GM19238 (cell line): ENCODE results near the gene EHMT1.
"Not testable (repeated sequence)": the region's sequence is repeated elsewhere in the genome, so short reads cannot be mapped to it uniquely, and the experiment has no call there.

Experiments
- DNase-seq: peaks from one replicate; pipeline ENCODE4 v3.0.0; 2011; ENCODE audit warnings: low spot score; ENCODE audit not compliant: insufficient read length

Gene EHMT1

DNA sequence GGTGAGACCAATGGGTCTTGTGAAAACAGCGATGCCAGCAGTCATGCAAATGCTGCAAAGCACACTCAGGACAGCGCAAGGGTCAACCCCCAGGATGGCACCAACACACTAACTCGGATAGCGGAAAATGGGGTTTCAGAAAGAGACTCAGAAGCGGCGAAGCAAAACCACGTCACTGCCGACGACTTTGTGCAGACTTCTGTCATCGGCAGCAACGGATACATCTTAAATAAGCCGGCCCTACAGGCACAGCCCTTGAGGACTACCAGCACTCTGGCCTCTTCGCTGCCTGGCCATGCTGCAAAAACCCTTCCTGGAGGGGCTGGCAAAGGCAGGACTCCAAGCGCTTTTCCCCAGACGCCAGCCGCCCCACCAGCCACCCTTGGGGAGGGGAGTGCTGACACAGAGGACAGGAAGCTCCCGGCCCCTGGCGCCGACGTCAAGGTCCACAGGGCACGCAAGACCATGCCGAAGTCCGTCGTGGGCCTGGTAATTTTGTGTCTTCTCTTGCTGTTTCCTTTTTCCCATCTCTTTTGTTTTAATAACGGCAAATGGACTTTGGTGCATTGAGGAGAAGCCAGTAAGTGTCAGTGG lies 98.0 kb downstream of the EHMT1 start:
- DNase-seq, result no peak

DNA sequence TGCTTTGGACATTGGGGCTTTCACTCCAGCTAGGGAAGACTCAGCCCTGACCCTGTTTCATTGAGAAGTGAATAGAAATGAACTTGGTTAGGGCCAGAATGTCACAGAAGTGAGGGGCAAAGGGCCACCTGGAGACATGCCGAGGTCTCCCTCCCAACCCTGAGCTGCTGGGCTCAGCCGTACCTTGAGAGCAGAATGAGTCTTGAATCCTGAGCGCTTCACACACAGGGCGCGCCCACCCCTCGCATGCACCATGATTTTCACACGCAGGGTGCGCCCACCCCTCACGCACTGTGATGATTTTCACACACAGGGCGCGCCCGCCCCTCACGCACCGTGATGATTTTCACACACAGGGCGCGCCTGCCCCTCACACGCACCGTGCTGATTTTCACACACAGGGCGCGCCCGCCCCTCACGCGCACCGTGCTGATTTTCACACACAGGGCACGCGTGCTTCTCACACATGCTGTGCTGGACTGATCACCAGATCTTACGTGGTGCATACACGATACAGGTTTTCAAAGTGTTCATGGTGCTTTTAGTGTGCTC lies 99.0 kb downstream of the EHMT1 start:
- DNase-seq, result no peak

DNA sequence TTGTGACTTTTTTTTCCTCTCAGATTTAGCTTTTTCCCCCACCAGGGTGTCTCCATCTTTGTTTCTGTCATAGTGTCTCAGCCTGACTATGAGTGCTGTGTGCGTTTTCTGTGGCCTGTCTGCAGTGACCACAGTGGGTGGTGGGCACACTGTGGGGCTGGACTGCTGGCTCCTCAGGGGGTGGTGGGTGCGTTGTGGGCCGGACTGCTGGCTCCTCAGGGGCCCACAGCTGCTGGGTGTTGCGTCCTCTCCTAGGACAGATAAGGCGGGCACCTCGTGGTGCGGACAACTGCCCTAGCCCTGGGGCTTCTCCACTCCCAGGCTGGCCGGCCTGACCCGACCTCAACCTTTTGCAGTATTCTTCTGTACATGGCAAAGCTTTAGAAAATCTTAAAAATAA lies 100.4 kb downstream of the EHMT1 start:
- DNase-seq, result no peak

DNA sequence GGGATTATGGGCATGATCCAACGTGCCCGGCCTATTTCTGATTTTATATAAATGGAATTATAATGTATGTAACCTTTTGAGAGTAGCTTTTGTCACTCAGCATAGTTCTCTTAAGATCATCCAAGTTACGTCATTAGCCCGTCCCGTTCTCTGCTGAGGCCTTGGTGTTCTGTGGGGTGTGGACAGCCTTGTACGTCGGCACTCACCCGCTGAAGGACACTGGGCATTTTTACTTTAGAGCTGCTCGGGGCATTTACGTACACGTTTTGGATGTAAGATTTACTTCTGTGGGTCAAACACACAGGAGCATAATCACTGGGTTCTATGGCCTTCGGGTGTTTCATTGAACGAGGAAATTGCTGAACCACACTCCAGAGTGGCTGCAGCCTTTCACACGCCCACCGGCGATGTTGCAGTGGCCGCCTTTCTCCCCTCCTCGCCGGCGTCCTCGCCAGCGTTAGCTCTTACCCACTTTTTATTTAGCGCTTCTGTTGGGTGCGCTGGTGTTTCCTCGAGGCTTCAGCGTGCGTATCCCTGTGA lies 101.8 kb downstream of the EHMT1 start:
- DNase-seq, result no peak

DNA sequence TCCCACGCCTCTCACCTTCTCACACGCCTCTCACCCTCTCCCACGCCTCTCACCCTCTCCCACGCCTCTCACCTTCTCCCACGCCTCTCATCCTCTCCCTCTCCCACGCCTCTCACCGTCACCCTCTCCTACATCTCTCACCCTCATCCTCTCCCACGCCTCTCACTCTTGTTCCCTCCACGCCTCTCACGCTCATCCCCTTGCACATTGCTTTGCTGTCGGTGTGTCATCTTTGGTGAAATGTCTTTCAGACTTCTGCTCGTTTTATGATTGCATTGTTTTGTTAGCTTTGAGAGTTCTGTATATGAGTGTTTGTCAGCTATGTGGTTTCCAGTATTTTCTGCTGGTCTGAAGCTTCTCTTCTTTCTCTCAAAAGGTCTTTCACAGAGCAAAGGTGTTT lies 102.7 kb downstream of the EHMT1 start:
- no peak for DNase-seq

DNA sequence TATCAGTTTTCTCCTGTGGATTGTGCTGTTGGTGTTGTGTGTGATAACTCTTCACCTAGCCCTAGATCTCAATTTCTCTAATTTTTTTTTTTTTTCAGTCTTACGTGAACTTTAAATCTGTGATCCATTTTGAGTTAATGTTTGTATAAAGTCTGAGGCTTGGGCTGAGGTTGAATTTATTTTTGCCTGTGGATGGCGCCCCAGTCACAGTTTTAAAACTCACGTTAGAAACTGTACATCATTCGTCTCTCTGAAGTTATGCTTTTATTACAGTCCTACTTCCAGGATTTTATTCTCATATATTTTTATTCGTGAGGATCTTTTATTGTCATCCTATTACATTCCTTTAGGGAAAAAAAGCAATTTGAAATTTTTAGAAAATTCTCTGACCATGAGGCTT lies 103.1 kb downstream of the EHMT1 start:
- DNase-seq, result no peak

DNA sequence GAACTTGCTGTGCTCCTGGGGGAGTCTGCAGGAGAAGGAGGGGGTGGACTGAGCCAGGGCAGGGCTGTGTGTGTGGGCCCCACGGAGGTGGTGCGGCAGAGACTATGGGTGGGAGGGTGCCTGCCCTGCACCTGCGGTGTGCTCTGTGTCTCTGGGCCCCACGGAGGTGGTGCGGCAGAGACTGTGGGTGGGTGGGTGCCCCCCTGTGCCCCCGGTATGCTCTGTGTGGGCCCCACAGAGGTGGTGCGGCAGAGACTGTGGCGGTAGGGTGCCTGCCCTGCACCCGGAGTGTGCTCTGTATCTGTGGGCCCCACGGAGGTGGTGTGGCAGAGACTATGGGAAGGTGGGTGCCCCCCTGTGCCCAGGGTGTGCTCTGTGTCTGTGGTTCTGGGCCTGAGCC lies 103.7 kb downstream of the EHMT1 start:
- DNase-seq, result no peak

DNA sequence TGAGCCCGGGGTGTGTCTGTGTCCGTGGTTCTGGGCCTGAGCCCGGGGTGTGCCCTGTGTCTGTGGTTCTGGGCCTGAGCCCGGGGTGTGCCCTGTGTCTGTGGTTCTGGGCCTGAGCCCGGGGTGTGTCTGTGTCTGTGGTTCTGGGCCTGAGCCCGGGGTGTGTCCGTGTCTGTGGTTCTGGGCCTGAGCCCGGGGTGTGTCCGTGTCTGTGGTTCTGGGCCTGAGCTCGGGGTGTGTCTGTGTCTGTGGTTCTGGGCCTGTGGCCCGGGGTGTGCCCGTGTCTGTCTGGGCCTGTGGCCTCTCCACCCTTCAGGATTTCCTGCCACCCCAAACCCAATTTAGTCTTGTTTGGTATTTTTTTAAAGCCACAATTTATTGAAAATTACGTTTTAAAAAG lies 104.6 kb downstream of the EHMT1 start:
- DNase-seq, result not testable (repeated sequence)

DNA sequence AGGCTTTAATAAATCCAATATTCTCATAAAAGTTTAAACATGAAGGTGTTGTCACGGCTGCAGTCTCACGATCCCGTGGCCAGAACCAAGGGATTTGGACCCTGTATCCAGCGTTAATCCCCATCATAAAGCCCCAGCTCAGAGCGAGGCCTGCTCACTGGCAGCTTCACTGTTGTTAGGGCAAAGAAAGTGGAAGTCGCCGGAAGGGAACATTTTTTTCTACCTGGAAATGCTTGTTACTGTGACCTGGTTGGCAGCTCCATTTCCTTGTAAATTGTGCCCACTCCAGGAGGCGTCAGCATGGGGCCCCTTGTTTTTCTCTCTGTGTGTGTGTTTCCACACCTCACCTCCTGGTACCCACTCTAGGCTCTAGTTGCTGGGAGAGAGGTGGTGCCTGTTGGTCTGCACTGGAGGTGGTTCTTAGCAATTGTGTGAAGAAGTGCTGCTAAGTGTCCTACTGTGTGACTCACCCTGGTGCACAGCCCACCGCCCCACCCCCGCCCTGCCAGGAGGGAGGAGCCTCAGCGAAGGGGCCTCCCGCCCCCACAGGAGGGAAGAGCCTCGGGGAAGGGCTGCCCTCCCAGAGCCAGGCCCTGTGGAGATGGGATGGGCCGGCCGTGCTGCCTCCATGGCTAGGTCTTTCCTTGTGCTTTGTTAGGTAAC lies 105.1 kb downstream of the EHMT1 start:
- no peak for DNase-seq

DNA sequence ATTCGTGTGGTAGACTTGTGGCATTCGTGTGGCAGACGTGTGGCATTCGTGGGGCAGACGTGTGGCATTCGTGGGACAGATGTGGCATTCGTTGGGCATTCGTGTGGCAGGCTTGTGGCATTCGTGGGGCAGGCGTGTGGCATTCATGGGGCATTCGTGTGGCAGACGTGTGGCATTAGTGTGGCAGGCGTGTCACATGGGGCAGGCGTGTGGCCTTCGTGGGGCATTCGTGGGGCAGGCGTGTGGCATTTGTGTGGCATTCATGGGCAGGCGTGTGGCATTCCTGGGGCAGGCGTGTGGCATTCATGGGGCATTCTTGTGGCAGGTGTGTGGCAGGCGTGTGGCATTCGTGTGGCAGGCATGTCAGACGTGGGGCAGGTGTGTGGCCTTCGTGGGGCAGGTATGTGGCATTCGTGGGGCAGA lies 106.0 kb downstream of the EHMT1 start:
- no peak for DNase-seq

DNA sequence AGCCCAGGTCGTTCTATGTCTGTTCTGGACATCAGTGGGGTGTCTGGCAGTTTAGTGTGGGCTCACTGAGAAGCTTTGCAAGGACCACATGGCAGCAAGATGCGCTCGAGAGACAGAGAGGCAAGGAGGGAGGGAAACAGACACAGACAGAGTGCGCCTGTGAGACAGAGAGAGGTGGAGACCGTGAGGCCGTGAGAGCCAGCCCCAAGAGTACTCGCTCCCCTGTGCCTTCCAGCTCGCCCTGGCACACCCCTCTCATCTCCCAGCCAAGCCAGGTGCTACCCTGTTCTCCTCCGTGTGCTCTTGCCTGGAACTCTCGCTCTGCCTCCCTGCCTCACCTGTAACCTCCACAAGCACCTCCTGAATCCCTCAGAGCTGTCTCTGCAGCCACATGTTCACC lies 106.8 kb downstream of the EHMT1 start:
- no peak for DNase-seq

DNA sequence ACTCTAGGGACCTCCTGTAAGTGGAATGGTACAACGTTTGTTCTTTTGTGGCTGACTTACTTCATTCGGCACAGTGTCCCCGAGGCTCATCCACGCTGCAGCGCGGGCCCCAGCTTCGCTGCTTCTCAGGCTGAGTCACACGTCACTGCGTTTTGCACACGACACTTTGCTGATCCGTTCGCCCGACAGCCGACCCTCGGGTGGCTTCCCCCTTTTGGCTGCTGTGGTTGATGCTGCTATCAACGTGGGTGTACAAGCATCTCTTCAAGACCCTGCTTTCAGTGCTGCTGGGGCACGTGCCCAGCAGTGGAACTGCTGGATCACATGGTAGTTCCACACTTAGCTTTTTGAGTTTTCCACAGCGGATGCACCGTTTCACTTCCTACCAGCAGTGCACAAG lies 107.5 kb downstream of the EHMT1 start:
- not testable (repeated sequence) for DNase-seq

DNA sequence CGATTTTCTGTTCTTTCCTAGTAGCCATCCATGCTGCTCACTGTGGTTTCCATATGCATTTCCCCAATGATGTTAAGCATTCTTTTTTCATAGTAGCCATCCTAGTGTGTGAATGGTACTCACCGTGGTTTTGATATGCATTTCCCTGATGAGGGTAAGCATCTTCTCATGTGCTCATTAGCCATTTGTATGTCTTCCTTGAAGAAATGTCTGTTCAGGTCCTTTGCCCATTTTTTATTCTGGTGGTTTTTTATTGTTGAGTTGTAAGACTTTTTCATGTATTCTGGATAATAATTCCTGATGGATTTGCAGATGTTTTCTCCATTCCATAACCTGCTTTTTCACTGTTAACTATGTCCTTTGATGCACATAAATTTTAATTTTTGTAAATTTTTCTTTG lies 108.0 kb downstream of the EHMT1 start:
- DNase-seq, result no peak

DNA sequence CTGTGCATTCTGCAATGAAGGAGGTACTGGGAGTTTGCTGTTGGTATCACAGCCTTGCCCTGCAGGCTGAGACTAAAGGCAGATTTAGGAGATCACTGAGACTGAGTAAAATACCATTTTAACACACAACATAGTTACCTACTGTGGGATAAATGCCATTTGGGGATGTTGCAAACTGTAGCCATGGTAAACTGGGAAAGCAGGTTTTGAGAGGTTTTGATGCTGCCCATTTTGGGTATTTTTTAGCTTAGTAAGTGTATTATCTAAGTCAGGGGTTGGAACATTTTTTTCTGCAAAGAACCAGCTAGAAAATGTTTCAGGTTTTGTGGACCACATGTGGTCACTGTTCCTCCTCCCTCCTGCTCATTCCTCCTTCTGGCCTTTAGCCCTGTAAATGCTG lies 108.9 kb downstream of the EHMT1 start:
- DNase-seq, result no peak

DNA sequence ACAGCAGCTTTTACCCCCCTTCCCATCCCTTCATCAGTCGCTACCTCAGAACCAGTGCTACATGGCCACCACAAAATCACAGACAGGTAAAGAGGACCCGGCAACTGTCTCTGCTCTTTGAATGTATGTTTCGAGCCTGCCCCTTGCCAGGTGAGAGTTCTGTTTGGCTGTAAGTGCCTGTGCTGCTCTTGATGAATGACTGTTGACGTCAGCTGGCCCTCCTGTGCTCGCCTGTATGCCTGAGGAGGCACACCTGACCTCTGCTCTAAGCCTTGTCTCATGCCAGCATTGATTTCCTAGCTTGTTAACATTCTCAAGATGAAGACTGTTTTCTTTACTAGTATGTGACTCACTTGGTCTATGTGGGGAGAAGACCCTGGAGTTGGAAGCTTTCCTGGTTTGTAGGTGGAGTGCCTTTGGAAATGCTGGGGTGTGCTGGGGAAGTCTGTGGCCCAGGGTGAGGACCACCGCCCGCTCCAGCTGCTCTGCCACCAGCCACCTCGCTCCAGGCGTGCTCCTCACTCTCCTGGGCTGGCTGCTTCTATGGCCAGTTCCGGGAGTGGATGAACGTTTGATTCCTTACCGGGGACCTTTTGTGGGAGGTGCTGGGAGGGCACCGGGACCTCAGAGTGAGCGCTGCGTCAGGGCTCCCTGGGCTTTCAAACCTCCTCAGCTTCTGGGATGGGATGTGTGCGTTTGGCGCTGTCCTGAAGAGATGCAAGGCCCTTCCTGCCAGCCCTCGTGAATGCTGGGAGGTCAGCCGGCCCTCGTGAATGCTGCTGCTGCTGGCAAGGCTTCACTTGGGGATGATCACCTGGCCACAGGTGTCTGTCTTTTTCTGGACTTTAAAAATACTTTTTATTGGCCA lies 109.9 kb downstream of the EHMT1 start:
- DNase-seq, result no peak

DNA sequence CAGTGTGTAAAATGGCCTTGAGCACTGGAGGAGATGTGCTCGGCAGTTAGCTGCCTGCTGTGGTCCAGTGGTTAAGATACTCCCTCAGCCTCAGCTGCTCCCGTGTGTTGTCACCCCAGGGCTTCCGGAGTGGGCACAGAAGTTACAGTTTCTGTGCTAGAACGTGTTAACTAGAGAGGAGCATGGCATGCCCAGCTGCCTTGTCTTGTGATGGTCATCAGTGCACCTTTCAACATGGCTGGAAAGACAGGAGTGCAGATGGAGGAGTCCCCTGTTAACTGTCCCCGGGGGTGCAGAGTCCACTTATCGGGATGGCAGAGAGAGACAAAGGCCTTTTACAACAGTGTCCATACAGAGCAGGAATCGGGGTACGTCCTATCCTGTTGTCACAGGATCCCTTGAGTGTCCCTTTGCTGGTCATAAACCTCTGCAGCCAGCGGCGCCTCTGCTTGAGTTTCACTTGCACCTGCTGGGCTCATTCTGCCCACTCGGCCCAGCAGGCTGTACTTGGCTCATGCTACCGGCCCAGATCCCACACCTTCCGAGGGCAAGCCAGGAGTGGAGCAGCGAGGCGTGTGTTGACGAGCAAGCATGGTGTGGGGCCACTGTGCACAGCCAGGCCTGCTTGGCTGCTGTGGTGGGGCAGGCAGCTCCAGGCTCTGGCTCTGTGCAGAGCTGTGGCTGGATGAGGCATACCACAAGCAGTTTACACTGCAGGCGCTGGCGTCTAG lies 112.6 kb downstream of the EHMT1 start:
- no peak for DNase-seq

DNA sequence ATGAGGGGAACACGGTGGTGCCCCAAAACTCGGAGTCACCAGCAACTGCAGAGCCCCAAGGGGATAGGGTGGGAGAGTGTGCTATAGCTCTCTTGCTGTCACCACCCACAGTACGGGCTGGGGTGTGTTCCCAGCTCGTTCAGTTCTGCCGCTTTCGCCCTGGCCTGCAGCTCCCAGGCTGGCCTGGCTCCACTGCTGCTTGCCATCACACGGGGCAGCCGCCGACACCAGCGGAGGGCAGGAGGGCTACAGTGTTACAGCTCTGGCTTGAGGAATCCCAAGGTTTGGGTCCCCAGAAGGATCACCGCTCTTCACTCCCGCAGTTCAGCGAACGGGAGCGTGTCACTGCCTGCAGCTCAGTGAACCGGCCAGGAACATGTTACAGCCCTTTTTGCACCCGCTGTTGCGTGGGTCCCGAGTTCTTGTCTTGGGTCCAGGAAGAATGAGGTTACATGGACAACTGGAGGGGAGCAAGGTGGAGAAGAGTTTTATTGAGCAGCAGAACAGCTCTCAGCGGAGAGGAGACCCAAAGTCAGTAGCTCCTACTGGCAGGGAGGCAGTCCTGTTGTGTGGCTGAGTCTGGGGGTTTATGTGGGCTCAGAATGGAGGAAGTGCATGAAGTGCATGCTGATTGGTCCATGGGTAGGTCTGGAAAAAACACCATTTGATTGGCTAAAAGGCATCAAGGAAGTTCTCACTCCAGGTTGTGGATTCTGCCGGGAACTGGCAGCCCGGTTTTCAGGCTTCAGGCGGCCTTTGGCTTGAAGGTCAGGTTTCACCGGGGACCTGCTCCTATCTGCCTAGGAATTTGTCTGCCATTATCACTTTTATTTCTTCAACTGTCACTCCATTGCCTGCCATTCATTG lies 113.4 kb downstream of the EHMT1 start:
- DNase-seq, result no peak

DNA sequence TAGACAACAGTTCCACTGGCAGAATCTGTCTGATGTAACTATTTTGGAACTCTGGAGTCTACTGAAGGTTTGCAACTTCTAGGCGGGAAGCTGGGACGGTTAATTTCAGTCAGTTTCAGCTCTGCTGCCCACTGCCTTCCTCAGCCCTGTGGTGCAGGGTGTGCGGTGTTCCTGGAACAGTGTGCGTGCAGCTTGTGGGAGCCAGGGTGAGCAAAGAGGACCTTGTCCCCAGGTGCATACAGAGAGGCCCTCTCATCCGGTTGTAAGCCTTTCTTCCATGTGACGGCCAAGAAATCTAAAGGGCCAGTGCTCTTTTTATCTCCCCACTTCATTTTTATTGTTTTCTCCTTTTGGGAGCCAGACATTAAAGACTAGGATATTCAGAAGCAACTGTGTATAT lies 114.6 kb downstream of the EHMT1 start:
- DNase-seq, result no peak

DNA sequence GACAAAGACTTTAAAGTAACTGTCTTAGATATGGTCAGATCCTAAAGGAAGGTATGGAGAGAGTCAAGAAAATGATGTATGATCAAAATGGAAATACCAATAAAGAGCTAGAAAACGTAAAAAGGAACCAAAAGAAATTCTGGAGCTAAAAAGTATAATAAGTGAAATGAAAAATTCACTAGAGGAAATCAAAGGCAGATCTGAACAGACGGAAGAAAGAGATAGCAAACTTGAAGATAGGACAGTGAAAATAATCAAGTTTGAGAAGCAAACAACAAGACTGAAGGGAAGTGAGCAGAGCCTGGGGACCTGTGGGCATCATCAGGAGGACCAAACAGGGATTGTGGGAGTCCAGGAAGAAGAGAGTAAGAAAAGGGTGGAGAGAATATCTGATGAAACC lies 115.4 kb downstream of the EHMT1 start:
- no peak for DNase-seq

DNA sequence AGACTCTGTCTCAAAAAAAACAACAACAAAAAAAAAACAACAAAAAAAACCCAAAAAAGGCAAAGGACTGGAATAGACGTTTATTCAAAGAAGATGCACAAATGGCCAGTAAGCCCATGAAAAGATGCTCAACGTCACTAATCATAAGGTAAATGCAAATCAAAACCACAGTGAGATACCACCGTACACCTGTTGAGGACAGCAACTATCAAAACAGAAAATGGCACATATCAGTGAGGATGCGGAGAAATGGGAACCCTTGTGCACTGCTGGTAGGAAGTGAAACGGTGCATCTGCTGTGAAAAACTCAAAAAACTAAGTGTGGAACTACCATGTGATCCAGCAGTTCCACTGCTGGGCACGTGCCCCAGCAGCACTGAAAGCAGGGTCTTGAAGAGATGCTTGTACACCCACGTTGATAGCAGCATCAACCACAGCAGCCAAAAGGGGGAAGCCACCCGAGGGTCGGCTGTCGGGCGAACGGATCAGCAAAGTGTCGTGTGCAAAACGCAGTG lies 119.4 kb downstream of the EHMT1 start:
- peak; percentile 33 for DNase-seq
